Adrenal gland (tissue), 5 donors: ENCODE measurements around the gene ZNF597.

ENCODE experiments used
- CTCF ChIP-seq, 6 experiments: fragments of 450-650 bp in 4 of 6; fragments of 200-600 bp in 2 of 6; sonication (generic) in 1 of 6; IDR thresholded peaks; 1 replicate in 5 of 6; 2 replicates in 1 of 6; pipeline versions ENCODE4 v1.5.1 to v1.8.0; 2016 to 2021; ENCODE audit warnings: antibody characterized with exemption in 6 of 6, mild to moderate bottlenecking in 2 of 6, moderate library complexity in 1 of 6
- POLR2A ChIP-seq, 2 donors: fragments of 450-650 bp; IDR thresholded peaks; one replicate each; pipeline ENCODE4 v1.6.1; 2017; ENCODE audit warnings: antibody characterized with exemption in 2 of 2, mild to moderate bottlenecking in 2 of 2, moderate library complexity in 1 of 2
- donor health status: DM: no; HTN: no; CAD: no.

GRCh38 chr16:3400446-3400778 is 42.9 kb downstream of the ZNF597 start:
- TF ChIP-seq CTCF (IDR thresholded peaks at IDR 0.05) = no peak
- TF ChIP-seq POLR2A (IDR thresholded peaks at IDR 0.05) = no peak
